Activated CD8-positive, alpha-beta memory T cell treated with anti-CD3 and anti-CD28 coated beads, Interleukin-2, amount 10 ng/mL, durations not matched to agents 7 days and 5 days (primary cell): ENCODE data around the gene MRPL22. TPM values are rescaled to one million over a fixed set of nuclear protein-coding genes. Genes with fewer than 3 reads are reported as not detected.
"Not testable (repeated sequence)": the region's sequence is repeated elsewhere in the genome, so short reads cannot be mapped to it uniquely, and the experiment has no call there.

Source experiments
- ATAC-seq: fragments of 150-1000 bp; cut with Tn5 transposase; one replicate; pipeline ENCODE4 v1.10.0; 2021; ENCODE audit warnings: moderate library complexity
- CTCF ChIA-PET: fragments of 350-600 bp; sonication (Branson Sonifier 250); formaldehyde crosslinking; loops from one replicate; lab custom pipeline; 2021; ENCODE audit warnings: antibody characterized with exemption; lab: Charles Lee
- DNase-seq: peaks from one replicate; pipeline ENCODE4 v3.0.0-alpha.2; 2020
- H3K27ac Mint-ChIP-seq: one replicate; pipeline ENCODE4 v1.8.0; 2021; ENCODE audit warnings: mild to moderate bottlenecking, mixed read lengths
- H3K27me3 Mint-ChIP-seq: one replicate; pipeline ENCODE4 v1.8.0; 2021; ENCODE audit warnings: mixed read lengths
- H3K36me3 Mint-ChIP-seq: one replicate; pipeline ENCODE4 v1.8.0; 2021; ENCODE audit warnings: mild to moderate bottlenecking, mixed read lengths
- H3K4me1 Mint-ChIP-seq: one replicate; pipeline ENCODE4 v1.8.0; 2021; ENCODE audit warnings: mixed read lengths
- H3K4me3 Mint-ChIP-seq: one replicate; pipeline ENCODE4 v1.8.0; 2021; ENCODE audit warnings: mild to moderate bottlenecking, moderate library complexity, mixed read lengths
- H3K9me3 Mint-ChIP-seq: one replicate; pipeline ENCODE4 v1.8.0; 2022; ENCODE audit warnings: low read depth, mixed read lengths
- total RNA-seq, 2 experiments: library from RNA; stranded (reverse); gene quantifications; one replicate each; pipeline ENCODE4 v1.2.3, GENCODE V29; 2021

Gene MRPL22
- total RNA-seq, 2 experiments from 2014 or later = 59.7 to 70.2 TPM

DNA sequence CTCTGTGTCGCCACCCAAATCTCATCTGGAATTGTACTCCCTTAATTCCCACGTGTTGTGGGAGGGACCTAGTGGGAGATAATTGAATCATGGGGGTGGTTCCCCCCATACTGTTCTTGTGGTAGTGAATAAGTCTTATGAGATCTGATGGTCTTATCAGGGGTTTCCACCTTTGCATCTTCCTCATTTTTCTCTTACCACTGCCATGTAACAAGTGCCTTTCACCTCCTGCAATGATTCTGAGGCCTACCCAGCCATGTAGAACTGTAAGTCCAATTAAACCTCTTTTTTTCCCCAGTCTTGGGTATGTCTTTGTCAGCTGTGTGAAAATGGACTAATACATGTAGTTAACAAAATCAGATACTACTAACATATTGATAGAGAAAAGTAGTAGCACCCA, 37.4 kb downstream of the MRPL22 start:
- DNase-seq, H3K27ac Mint-ChIP-seq, ATAC-seq, H3K4me1 Mint-ChIP-seq, CTCF ChIA-PET, H3K9me3 Mint-ChIP-seq, H3K27me3 Mint-ChIP-seq, H3K4me3 Mint-ChIP-seq: not testable (repeated sequence)
- H3K36me3 Mint-ChIP-seq = peaks cover 11% of the 10 kb centered on the region

GRCh38 chr5:154984946-154985516, 44.2 kb downstream of the MRPL22 start:
- peaks cover 34% of the 10 kb centered on the region for H3K27me3 Mint-ChIP-seq
- no peak overlapping the region for H3K4me3 Mint-ChIP-seq
- CTCF ChIA-PET = interaction anchor here (1.0 to 1.6 kb wide), 4 partner anchors 10 to 24 kb away, joined by 3 read pairs; no protein-coding TSS in a partner anchor
- H3K9me3 Mint-ChIP-seq = no peaks in the 10 kb centered on the region
- no peaks in the 10 kb centered on the region for H3K4me1 Mint-ChIP-seq
- no peak for ATAC-seq
- DNase-seq = no peak
- H3K27ac Mint-ChIP-seq = no peak overlapping the region
- no peaks in the 10 kb centered on the region for H3K36me3 Mint-ChIP-seq

- CTCF ChIA-PET = interaction anchor here (1.6 kb wide), 1 partner anchor 25 kb away, joined by 3 read pairs; no protein-coding TSS in a partner anchor
- Mint-ChIP-seq H3K4me3 (no peak overlapping the region), H3K4me1 (no peaks in the 10 kb centered on the region), H3K9me3 (no peaks in the 10 kb centered on the region), H3K36me3 (no peaks in the 10 kb centered on the region), H3K27ac (no peak overlapping the region), H3K27me3 (peaks cover 34% of the 10 kb centered on the region)
- ATAC-seq (no peak), DNase-seq (no peak)
Observed at GRCh38 chr5:154986151-154986550, 45.3 kb downstream of the MRPL22 start.

- peaks cover 25% of the 10 kb centered on the region for H3K27me3 Mint-ChIP-seq
- DNase-seq (no peak), ATAC-seq (no peak)
- H3K27ac Mint-ChIP-seq = no peak overlapping the region
- no peaks in the 10 kb centered on the region for H3K9me3 Mint-ChIP-seq
- H3K36me3 Mint-ChIP-seq = no peaks in the 10 kb centered on the region
- CTCF ChIA-PET = no interaction called here
- H3K4me1 Mint-ChIP-seq = no peaks in the 10 kb centered on the region
- H3K4me3 Mint-ChIP-seq = no peak overlapping the region
Observed at GRCh38 chr5:154989626-154990025, 48.8 kb downstream of the MRPL22 start.

DNA sequence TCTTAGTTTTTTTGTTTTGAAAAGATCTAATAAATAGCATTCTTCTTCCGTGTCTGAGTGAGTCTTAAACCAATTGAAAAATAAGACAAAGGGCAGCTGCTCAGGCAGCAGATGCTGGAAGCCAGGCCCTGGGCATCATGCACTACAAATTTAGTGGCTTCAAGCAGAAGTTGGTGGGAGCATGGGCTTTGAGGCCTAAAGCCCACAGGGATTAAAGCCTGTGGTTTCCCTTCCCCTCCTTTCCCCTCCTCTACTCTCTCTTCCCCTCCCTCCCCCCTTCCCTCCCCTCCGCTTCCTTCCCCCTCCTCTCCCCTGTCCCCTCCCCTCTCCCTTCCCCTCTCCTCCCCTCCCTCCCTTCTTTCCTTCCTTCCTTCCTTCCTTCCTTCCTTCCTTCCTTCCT, 52.6 kb downstream of the MRPL22 start:
- Mint-ChIP-seq H3K9me3 (no peaks in the 10 kb centered on the region), H3K4me3 (no peak overlapping the region), H3K27me3 (peaks cover 8% of the 10 kb centered on the region), H3K4me1 (no peaks in the 10 kb centered on the region), H3K27ac (no peak overlapping the region), H3K36me3 (no peaks in the 10 kb centered on the region)
- ATAC-seq = no peak
- no peak for DNase-seq
- CTCF ChIA-PET = no interaction called here

- no peaks in the 10 kb centered on the region for H3K9me3 Mint-ChIP-seq
- H3K4me1 Mint-ChIP-seq = no peaks in the 10 kb centered on the region
- DNase-seq (no peak), ATAC-seq (no peak)
- H3K27ac Mint-ChIP-seq = no peak overlapping the region
- CTCF ChIA-PET = interaction anchor here (2.3 kb wide), 1 partner anchor 346 kb away, joined by 5 read pairs; no protein-coding TSS in a partner anchor
- peaks cover 20% of the 10 kb centered on the region for H3K27me3 Mint-ChIP-seq
- no peak overlapping the region for H3K4me3 Mint-ChIP-seq
- H3K36me3 Mint-ChIP-seq = no peaks in the 10 kb centered on the region
Observed at GRCh38 chr5:154995679-154996078, 54.8 kb downstream of the MRPL22 start.

- H3K4me3 Mint-ChIP-seq = no peak overlapping the region
- no peaks in the 10 kb centered on the region for H3K36me3 Mint-ChIP-seq
- ATAC-seq (no peak), DNase-seq (no peak)
- H3K27ac Mint-ChIP-seq = no peak overlapping the region
- CTCF ChIA-PET = no interaction called here
- H3K27me3 Mint-ChIP-seq = peaks cover 24% of the 10 kb centered on the region
- no peaks in the 10 kb centered on the region for H3K9me3 Mint-ChIP-seq
- H3K4me1 Mint-ChIP-seq = no peaks in the 10 kb centered on the region
Observed at GRCh38 chr5:154997746-154998145, 56.9 kb downstream of the MRPL22 start.

GRCh38 chr5:154999865-155000264, 59.0 kb downstream of the MRPL22 start:
- CTCF ChIA-PET = no interaction called here
- ATAC-seq = no peak

DNA sequence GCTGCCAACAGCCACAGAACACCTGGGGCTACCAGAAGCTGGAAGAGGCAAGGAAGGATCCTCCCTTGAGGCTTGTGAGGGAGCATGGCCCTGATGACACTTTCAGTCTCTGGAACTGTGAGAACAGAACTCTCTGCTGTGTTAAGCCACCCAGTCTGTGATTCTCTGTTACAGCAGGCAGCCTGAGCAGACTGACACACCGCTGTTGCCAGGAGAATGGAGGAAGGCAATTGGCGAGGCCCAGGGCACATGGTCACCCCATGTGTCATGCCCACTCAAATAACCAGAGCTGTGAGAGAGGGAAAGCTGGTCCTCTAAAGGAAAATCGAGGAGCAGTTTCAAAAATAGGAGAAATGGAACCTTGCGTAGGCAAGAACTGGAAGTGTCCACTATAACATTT, 60.6 kb downstream of the MRPL22 start:
- ATAC-seq = no peak
- DNase-seq = no peak
- no peaks in the 10 kb centered on the region for H3K4me1 Mint-ChIP-seq
- H3K9me3 Mint-ChIP-seq = no peaks in the 10 kb centered on the region
- H3K4me3 Mint-ChIP-seq = no peak overlapping the region
- no peaks in the 10 kb centered on the region for H3K36me3 Mint-ChIP-seq
- peaks cover 29% of the 10 kb centered on the region for H3K27me3 Mint-ChIP-seq
- no peak overlapping the region for H3K27ac Mint-ChIP-seq
- CTCF ChIA-PET = no interaction called here

More at GRCh38 chr5:154999865-155000264, 59.0 kb downstream of the MRPL22 start:
- Mint-ChIP-seq H3K27ac (no peak overlapping the region), H3K9me3 (no peaks in the 10 kb centered on the region), H3K27me3 (peaks cover 24% of the 10 kb centered on the region), H3K4me3 (no peak overlapping the region), H3K36me3 (no peaks in the 10 kb centered on the region), H3K4me1 (no peaks in the 10 kb centered on the region)
- DNase-seq = no peak

DNA sequence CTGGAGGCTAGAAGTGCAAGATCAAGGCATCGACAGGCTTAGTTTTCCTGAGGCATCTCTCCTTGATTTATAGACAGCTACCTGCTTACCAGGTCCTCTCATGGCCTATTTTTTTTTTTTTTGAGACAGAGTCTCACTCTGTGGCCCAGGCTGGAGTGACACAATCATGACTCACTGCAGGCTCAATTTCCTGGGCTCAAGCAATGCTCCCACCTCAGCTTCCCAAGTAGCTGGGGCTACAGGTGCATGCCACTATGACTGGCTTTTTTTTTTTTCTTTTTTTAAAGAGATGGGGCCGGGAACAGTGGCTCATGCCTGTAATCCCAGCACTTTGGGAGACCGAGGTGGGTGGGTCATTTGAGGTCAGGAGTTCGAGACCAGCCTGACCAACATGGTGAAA, 61.8 kb downstream of the MRPL22 start:
- DNase-seq, H3K9me3 Mint-ChIP-seq, ATAC-seq, H3K4me1 Mint-ChIP-seq, H3K27ac Mint-ChIP-seq, CTCF ChIA-PET, H3K4me3 Mint-ChIP-seq, H3K36me3 Mint-ChIP-seq: not testable (repeated sequence)
- H3K27me3 Mint-ChIP-seq = peaks cover 32% of the 10 kb centered on the region

DNA sequence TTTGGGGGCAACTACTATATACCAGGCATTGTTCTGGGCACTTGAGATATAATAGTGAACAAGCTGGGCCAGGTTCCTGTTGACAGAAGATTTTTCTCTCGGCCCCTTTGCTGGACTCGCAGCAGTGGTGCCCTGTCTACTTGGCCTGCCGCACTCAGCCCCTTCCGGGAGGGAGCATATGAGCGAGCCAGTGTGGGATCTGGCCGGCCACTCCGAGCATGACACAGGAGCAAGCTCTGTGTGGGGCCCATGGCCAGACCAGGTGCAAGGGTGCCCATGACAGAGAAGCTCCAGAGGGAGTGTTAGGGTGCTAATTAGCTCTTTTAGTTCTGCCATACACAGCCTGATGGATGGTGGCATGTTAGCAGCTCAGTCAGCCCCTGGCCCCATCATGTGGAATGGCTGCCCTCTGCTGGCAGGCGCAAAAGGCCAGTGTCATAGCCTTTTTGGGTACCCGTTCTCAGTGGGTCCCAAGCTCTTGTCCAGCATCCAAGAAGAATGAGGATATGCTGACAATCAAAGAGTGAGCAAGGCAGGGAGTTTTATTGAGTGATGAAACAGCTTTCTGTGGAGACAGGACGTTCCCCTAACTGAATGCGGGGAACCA, 63.4 kb downstream of the MRPL22 start:
- DNase-seq (no peak), ATAC-seq (peak; percentile 23)
- no peaks in the 10 kb centered on the region for H3K36me3 Mint-ChIP-seq
- no peak overlapping the region for H3K4me3 Mint-ChIP-seq
- peaks cover 24% of the 10 kb centered on the region for H3K27me3 Mint-ChIP-seq
- H3K4me1 Mint-ChIP-seq = no peaks in the 10 kb centered on the region
- no peaks in the 10 kb centered on the region for H3K9me3 Mint-ChIP-seq
- CTCF ChIA-PET = interaction anchor here (0.9 to 1.9 kb wide), 5 partner anchors 10 to 357 kb away, joined by 3 to 8 read pairs (median 4); no protein-coding TSS in a partner anchor
- H3K27ac Mint-ChIP-seq = no peak overlapping the region

GRCh38 chr5:155006265-155006664, 65.4 kb downstream of the MRPL22 start:
- ATAC-seq, H3K27ac Mint-ChIP-seq, CTCF ChIA-PET, H3K36me3 Mint-ChIP-seq, H3K9me3 Mint-ChIP-seq, H3K4me3 Mint-ChIP-seq, DNase-seq, H3K4me1 Mint-ChIP-seq: not testable (repeated sequence)
- H3K27me3 Mint-ChIP-seq = peaks cover 26% of the 10 kb centered on the region

- H3K27ac Mint-ChIP-seq = no peak overlapping the region
- CTCF ChIA-PET = no interaction called here
- DNase-seq (no peak), ATAC-seq (no peak)
- peaks cover 37% of the 10 kb centered on the region for H3K27me3 Mint-ChIP-seq
- no peak overlapping the region for H3K4me3 Mint-ChIP-seq
- no peaks in the 10 kb centered on the region for H3K9me3 Mint-ChIP-seq
- no peaks in the 10 kb centered on the region for H3K36me3 Mint-ChIP-seq
- H3K4me1 Mint-ChIP-seq = no peaks in the 10 kb centered on the region
Observed at GRCh38 chr5:155008669-155009068, 67.8 kb downstream of the MRPL22 start.

GRCh38 chr5:155010881-155011280, 70.0 kb downstream of the MRPL22 start:
- DNase-seq (no peak), ATAC-seq (no peak)
- no peaks in the 10 kb centered on the region for H3K36me3 Mint-ChIP-seq
- CTCF ChIA-PET = no interaction called here
- H3K4me3 Mint-ChIP-seq = no peak overlapping the region
- no peak overlapping the region for H3K27ac Mint-ChIP-seq
- H3K27me3 Mint-ChIP-seq = peaks cover 36% of the 10 kb centered on the region
- H3K9me3 Mint-ChIP-seq = no peaks in the 10 kb centered on the region
- H3K4me1 Mint-ChIP-seq = peaks cover 15% of the 10 kb centered on the region
